ENCODE results near the gene FBXO10.

DNA sequence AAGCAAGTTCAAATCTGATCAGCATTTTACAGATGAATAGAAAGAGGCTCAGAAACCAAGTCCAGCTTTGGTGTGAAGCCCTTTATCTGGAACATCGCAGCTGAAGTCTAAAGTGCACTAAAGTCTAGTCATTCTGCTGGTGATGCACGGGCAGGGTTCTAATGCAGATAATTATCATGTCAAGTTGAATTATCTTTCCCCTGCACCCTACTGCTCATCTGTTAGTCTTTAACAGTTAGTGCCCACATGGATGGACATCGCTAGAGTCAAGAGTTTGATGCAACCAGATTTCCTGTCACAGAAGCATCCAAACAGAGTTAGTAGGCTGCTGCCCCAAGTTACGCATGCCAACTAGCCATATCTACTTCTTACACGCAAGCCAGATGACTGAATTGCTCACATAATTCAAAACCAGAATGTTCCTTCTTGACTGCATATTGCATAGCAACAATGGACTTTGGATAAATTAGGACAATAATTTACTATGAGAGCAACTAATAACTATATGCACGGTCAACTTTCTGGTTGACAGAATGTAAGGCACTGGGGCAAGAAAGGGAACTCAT lies 17.8 kb upstream of the FBXO10 start:
- TF ChIP-seq SRF (IDR thresholded peaks at IDR 0.05; ENCODE audit: low read depth in 2 of 2, low read length in 2 of 2): no peak
- TF ChIP-seq POLR2A (IDR thresholded peaks at IDR 0.05; ENCODE audit: low read depth, low read length): no peak
- TF ChIP-seq HDAC2 (IDR thresholded peaks at IDR 0.05): no peak
- TF ChIP-seq RBBP5 (conservative IDR thresholded peaks at IDR 0.05): no peak
- TF ChIP-seq SREBF1 (IDR thresholded peaks at IDR 0.05; ENCODE audit: low read length): no peak
- TF ChIP-seq EZH2 (IDR thresholded peaks at IDR 0.05; ENCODE audit: borderline replicate concordance, control insufficient read depth, low read depth, low read length): no peak
